Endometrium (tissue), 2 donors: ENCODE measurements around the gene C10orf71.

Source experiments
- FAIRE-seq: peaks from 2 replicates; lab custom pipeline; 2012; peaks lifted over from hg19 to GRCh38; lab: Jason Lieb, UNC
- donor health status: control.
- donor health status: control.

The C10orf71 gene

GRCh38 chr10:49298983-49299815, at the start of gene C10orf71:
Gene C10orf71 (plus strand): TSS chr10:49299170. CDS start chr10:49322546, 23,376 bp downstream.
- no peak for FAIRE-seq

GRCh38 chr10:49252313-49253034, 46.5 kb upstream of the C10orf71 start:
- no peak for FAIRE-seq

GRCh38 chr10:49253340-49253906, 45.5 kb upstream of the C10orf71 start:
- FAIRE-seq = no peak

GRCh38 chr10:49254150-49254549, 44.8 kb upstream of the C10orf71 start:
- FAIRE-seq = no peak

- no peak for FAIRE-seq
Observed at GRCh38 chr10:49254556-49255318, 44.2 kb upstream of the C10orf71 start.

- no peak for FAIRE-seq
Observed at GRCh38 chr10:49255883-49256282, 43.1 kb upstream of the C10orf71 start.

GRCh38 chr10:49257154-49257553, 41.8 kb upstream of the C10orf71 start:
- no peak for FAIRE-seq

- no peak for FAIRE-seq
Observed at GRCh38 chr10:49257626-49258349, 41.2 kb upstream of the C10orf71 start.

GRCh38 chr10:49258350-49258683, 40.7 kb upstream of the C10orf71 start:
- FAIRE-seq = no peak

GRCh38 chr10:49260644-49261296, 38.2 kb upstream of the C10orf71 start:
- no peak for FAIRE-seq

GRCh38 chr10:49263591-49263990, 35.4 kb upstream of the C10orf71 start:
- no peak for FAIRE-seq

GRCh38 chr10:49264177-49264677, 34.7 kb upstream of the C10orf71 start:
- FAIRE-seq = no peak

- no peak for FAIRE-seq
Observed at GRCh38 chr10:49265885-49266284, 33.1 kb upstream of the C10orf71 start.

- no peak for FAIRE-seq
Observed at GRCh38 chr10:49268185-49268584, 30.8 kb upstream of the C10orf71 start.

GRCh38 chr10:49269523-49269922, 29.4 kb upstream of the C10orf71 start:
- FAIRE-seq = no peak

GRCh38 chr10:49270565-49270964, 28.4 kb upstream of the C10orf71 start:
- no peak for FAIRE-seq

- no peak for FAIRE-seq
Observed at GRCh38 chr10:49271346-49271745, 27.6 kb upstream of the C10orf71 start.

GRCh38 chr10:49272251-49273081, 26.5 kb upstream of the C10orf71 start:
- no peak for FAIRE-seq

- no peak for FAIRE-seq
Observed at GRCh38 chr10:49273082-49273465, 25.9 kb upstream of the C10orf71 start.

- no peak for FAIRE-seq
Observed at GRCh38 chr10:49273626-49274025, 25.3 kb upstream of the C10orf71 start.
